Femur (tissue), 1 donor: ENCODE data around the gene CRACR2A.

Source experiments
- DNase-seq: peaks from one replicate; pipeline ENCODE4 v3.0.0-alpha.2; 2017

CRACR2A gene

GRCh38 chr12:3723916-3724805 lies 28.7 kb downstream of the CRACR2A start:
- no peak for DNase-seq

GRCh38 chr12:3722368-3722767 lies 30.5 kb downstream of the CRACR2A start:
- DNase-seq: no peak

GRCh38 chr12:3720772-3721171 lies 32.1 kb downstream of the CRACR2A start:
- DNase-seq: no peak

- no peak for DNase-seq
These were observed 34.8 kb downstream of the CRACR2A start for GRCh38 chr12:3718100-3718499.

- no peak for DNase-seq
These were observed 35.5 kb downstream of the CRACR2A start for GRCh38 chr12:3717283-3717898.

- no peak for DNase-seq
These were observed 36.9 kb downstream of the CRACR2A start for GRCh38 chr12:3715999-3716398.

- DNase-seq: no peak
These were observed 39.0 kb downstream of the CRACR2A start for GRCh38 chr12:3713947-3714346.

GRCh38 chr12:3713483-3713882 lies 39.4 kb downstream of the CRACR2A start:
- DNase-seq: no peak

- no peak for DNase-seq
These were observed 40.5 kb downstream of the CRACR2A start for GRCh38 chr12:3712209-3712992.

- no peak for DNase-seq
These were observed 47.6 kb downstream of the CRACR2A start for GRCh38 chr12:3705354-3705675.

- DNase-seq: no peak
These were observed 48.2 kb downstream of the CRACR2A start for GRCh38 chr12:3704512-3705353.

GRCh38 chr12:3700861-3701260 lies 52.0 kb downstream of the CRACR2A start:
- no peak for DNase-seq

GRCh38 chr12:3698218-3698974 lies 54.5 kb downstream of the CRACR2A start:
- peak; percentile 67 for DNase-seq

GRCh38 chr12:3697311-3697870 lies 55.5 kb downstream of the CRACR2A start:
- no peak for DNase-seq

- no peak for DNase-seq
These were observed 58.2 kb downstream of the CRACR2A start for GRCh38 chr12:3694673-3695072.

GRCh38 chr12:3692616-3693365 lies 60.1 kb downstream of the CRACR2A start:
- no peak for DNase-seq

GRCh38 chr12:3686463-3686862 lies 66.4 kb downstream of the CRACR2A start:
- DNase-seq: no peak

- no peak for DNase-seq
These were observed 67.1 kb downstream of the CRACR2A start for GRCh38 chr12:3685830-3686229.

- no peak for DNase-seq
These were observed 68.4 kb downstream of the CRACR2A start for GRCh38 chr12:3684449-3685051.

GRCh38 chr12:3683670-3684069 lies 69.2 kb downstream of the CRACR2A start:
- no peak for DNase-seq
